ENCODE results near the gene SYNGR2. TPM values are rescaled to one million over a fixed set of nuclear protein-coding genes. Genes with fewer than 3 reads are reported as not detected.

SYNGR2 gene, protein sequence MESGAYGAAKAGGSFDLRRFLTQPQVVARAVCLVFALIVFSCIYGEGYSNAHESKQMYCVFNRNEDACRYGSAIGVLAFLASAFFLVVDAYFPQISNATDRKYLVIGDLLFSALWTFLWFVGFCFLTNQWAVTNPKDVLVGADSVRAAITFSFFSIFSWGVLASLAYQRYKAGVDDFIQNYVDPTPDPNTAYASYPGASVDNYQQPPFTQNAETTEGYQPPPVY
- 18.0 and 21.3 TPM in 2 replicates for total RNA-seq

GRCh38 chr17:78168242-78168902 lies at the start of gene SYNGR2:
Gene SYNGR2 (plus strand): TSS chr17:78168581. CDS start chr17:78168617, 36 bp downstream.

DNA sequence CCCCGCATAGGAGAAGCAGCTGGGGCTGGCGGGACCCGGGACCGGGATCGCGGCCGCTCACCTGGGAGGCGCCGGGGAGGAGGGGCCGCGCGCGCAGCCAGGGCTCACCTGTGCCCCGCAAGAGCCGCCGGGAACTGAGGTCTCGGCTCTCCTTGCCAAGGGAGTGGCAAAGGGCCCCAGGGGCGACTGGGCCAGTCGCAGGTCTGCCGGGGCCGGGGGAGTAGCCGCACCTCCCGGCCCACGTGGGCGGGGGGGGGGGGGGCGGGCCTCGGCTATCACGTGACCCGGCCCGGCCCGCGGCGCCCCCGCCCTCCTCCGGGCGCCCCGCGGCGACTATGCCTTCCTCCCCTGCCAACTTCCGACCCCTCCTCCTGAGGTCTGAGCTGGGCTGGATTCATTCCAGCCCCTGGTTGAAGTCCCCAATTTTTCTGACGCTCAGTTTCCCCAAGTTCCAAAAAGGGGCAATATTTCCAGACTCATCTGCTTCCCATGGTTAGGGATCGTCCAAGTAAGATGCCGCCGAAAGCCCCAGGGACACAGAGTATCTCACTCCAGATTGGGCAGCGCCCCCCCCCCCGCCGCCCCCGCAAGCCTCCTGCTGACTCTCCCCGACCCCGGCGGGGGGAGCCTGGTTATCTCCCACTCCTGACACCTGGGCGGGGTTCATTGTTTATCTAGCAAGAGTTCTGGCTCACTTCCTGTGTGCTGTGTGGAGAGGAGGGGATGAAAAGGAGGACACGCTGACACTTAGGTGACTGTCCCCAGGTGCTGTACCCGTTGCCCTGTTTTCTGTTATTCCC lies 39.6 kb upstream of the SYNGR2 start, which contains the start of gene TMC6:
TSS of gene TMC6 (minus strand) at position 205 of the 800 bp plus-strand sequence. CDS start 1,923 bp downstream, outside the sequence.

DNA sequence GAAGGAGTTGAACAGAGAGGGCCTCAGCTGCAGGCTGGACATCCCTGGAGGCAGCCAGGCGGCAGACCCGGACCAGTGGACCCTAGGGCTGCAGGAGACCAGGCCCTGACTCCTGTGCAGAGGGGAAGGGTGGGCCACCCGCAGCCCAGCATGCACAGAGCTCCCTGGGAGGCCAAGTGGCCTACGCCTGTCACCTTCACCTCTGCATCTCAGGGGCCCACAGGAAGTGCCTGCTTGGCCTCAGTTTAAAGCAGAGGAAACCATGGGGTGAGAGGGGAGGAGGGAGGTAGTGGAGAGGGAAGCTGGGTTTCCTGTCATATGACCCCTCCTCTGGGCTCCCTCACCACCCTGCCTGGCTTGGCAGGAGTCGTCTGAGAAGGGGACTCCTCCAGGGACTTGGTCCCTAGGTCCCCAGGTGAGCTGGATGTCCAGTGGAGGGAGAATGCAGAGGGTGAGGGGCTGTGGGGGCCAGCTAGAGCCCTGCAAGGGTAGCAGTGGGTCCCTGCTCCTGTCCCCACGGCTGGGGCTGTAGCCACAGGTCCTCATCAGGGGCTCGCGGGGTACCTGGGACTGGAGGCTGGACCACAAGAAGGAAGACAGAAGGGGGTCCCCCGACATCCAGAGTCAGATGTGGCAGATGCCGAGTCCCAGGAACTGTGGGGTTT lies 37.8 kb upstream of the SYNGR2 start, which contains the start of gene TMC8:
TSS of gene TMC8 (plus strand) at position 335 of the 665 bp plus-strand sequence. CDS start 818 bp downstream, outside the sequence.

DNA sequence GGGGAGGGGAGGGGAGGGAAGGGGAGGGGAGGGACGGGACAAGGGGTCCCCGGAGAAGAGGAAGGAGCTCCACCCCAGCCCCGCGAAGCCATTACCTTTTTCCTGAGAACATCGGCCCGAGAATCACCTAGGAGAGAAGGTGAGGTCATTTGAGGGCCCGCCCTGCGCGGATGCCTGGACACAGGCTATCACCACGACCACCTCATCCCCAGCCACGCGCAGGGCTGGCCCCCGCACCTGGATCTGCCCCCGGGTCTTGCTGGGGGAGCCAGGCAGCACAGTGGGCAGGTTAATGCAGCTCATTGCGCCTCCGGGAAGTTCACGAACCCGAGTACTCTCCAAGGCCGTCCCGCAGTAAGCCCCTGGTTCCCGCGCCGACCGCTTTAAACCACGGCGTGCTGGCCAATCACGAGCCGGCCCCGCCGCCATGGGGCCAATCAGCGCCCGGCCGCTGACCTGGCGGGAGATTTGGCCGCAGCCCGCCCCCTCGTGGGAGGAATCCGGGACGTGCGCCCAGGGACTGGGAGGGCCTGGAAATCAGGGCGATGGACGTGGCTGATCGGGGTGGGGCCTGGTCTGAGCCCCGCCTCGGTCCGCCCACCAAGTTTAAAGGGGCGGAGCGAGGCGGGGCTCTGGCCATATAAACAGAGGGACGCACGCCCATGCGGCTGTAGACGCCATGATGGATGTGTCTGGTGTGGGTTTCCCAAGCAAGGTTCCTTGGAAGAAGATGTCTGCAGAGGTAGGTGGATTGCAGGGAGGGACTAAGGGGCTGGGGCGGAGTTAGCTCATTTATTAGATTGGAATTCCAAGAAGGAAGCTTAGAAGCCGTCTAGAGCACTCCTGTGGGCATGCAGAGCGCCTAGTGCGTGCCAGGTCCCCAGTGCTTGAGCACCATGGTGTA lies 18.6 kb downstream of the SYNGR2 start, which contains the start of the genes AFMID and TK1:
TSS of gene AFMID (plus strand) at position 671 of the 904 bp plus-strand sequence. CDS start at position 680, 9 bp downstream.
TSS of gene TK1 (minus strand) at position 361 of the 904 bp plus-strand sequence. CDS start at position 303, 58 bp downstream.

DNA sequence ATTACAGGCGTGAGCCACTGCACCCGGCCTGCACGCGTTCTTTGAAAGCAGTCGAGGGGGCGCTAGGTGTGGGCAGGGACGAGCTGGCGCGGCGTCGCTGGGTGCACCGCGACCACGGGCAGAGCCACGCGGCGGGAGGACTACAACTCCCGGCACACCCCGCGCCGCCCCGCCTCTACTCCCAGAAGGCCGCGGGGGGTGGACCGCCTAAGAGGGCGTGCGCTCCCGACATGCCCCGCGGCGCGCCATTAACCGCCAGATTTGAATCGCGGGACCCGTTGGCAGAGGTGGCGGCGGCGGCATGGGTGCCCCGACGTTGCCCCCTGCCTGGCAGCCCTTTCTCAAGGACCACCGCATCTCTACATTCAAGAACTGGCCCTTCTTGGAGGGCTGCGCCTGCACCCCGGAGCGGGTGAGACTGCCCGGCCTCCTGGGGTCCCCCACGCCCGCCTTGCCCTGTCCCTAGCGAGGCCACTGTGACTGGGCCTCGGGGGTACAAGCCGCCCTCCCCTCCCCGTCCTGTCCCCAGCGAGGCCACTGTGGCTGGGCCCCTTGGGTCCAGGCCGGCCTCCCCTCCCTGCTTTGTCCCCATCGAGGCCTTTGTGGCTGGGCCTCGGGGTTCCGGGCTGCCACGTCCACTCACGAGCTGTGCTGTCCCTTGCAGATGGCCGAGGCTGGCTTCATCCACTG lies 45.8 kb downstream of the SYNGR2 start, which contains the start of gene BIRC5:
TSS of gene BIRC5 (plus strand) at position 238 of the 690 bp plus-strand sequence. CDS start at position 302, 64 bp downstream.

Other genes with a start within 250 kb of the SYNGR2 start
- 3.5 and 9.6 TPM in 2 replicates for gene TNRC6C, start 209.9 kb upstream of the SYNGR2 start, total RNA-seq
- gene TMC6, start 39.8 kb upstream of the SYNGR2 start, total RNA-seq = 2.9 and 8.7 TPM in 2 replicates
- gene TMC8, start 37.8 kb upstream of the SYNGR2 start, total RNA-seq = not detected in 2 replicates
- gene C17orf99, start 22.2 kb upstream of the SYNGR2 start, total RNA-seq = 0.08 TPM in 1 of 2 replicates, not detected in the other
- 64.4 and 183 TPM in 2 replicates for gene TK1, start 18.5 kb downstream of the SYNGR2 start, total RNA-seq
- gene AFMID, start 18.8 kb downstream of the SYNGR2 start, total RNA-seq = 18.4 and 60.3 TPM in 2 replicates
- gene BIRC5, start 45.7 kb downstream of the SYNGR2 start, total RNA-seq = 20.0 and 72.0 TPM in 2 replicates
- not detected in 2 replicates for gene TMEM235, start 63.0 kb downstream of the SYNGR2 start, total RNA-seq
- gene SOCS3, start 191.5 kb downstream of the SYNGR2 start, total RNA-seq = 36.3 and 356 TPM in 2 replicates
- gene PGS1, start 210.1 kb downstream of the SYNGR2 start, total RNA-seq = 22.1 and 45.5 TPM in 2 replicates